H1 (cell line): ENCODE results near the gene BTNL2. TPM values are rescaled to one million over a fixed set of nuclear protein-coding genes. Genes with fewer than 3 reads are reported as not detected.

ENCODE experiments used
- CTCF ChIA-PET: fragments of 300-600 bp; sonication (Branson Sonifier 250); formaldehyde crosslinking; loops from one replicate; lab custom pipeline; 2021; ENCODE audit not compliant: partially characterized antibody; lab: Charles Lee
- POLR2A ChIA-PET: fragments of 300-600 bp; sonication (Branson Sonifier 250); formaldehyde crosslinking; loops from one replicate; lab custom pipeline; 2021; ENCODE audit warnings: inconsistent platforms; ENCODE audit not compliant: partially characterized antibody; lab: Charles Lee
- DNase-seq, 2 experiments: peaks; one replicate each; pipeline versions ENCODE4 v3.0.0 to v3.0.0-alpha.2; 2010 to 2022; ENCODE audit warnings: low spot score in 2 of 2, low read depth in 1 of 2, mixed read lengths in 1 of 2
- FAIRE-seq: peaks from 2 replicates; lab custom pipeline; 2011; peaks lifted over from hg19 to GRCh38; lab: Jason Lieb, UNC
- H2AFZ ChIP-seq: 2 replicates; pipeline ENCODE4 v1.8.1; 2012; ENCODE audit warnings: low read length, inconsistent platforms
- H2AK5ac ChIP-seq: 2 replicates; pipeline ENCODE4 v1.6.1; 2013; ENCODE audit warnings: low read depth, low read length
- H2BK120ac ChIP-seq: replicated peaks from 2 replicates; pipeline ENCODE3; 2013; ENCODE audit warnings: low read depth, low read length, inconsistent platforms
- H2BK12ac ChIP-seq: 2 replicates; pipeline ENCODE4 v1.6.1; 2013; ENCODE audit warnings: low read depth, low read length
- H2BK15ac ChIP-seq: 2 replicates; pipeline ENCODE4 v1.6.1; 2013; ENCODE audit warnings: low read length
- H2BK20ac ChIP-seq: 2 replicates; pipeline ENCODE4 v1.6.1; 2013; ENCODE audit warnings: low read length
- H2BK5ac ChIP-seq: 2 replicates; pipeline ENCODE4 v1.6.1; 2013; ENCODE audit warnings: low read depth, low read length
- H3K14ac ChIP-seq: 2 replicates; pipeline ENCODE4 v1.6.1; 2013; ENCODE audit warnings: inconsistent platforms; ENCODE audit not compliant: insufficient read length
- H3K18ac ChIP-seq: 2 replicates; pipeline ENCODE4 v1.6.1; 2013; ENCODE audit warnings: low read length; ENCODE audit errors: extremely low read depth
- H3K23ac ChIP-seq: 2 replicates; pipeline ENCODE4 v1.6.1; 2013; ENCODE audit warnings: inconsistent platforms; ENCODE audit not compliant: insufficient read length
- H3K23me2 ChIP-seq: 2 replicates; pipeline ENCODE4 v1.6.1; 2013; ENCODE audit warnings: low read depth, low read length
- H3K27ac ChIP-seq: 2 replicates; pipeline ENCODE4 v1.6.1; 2011; ENCODE audit warnings: low read depth, low read length, inconsistent platforms
- H3K27me3 ChIP-seq, 4 experiments: replicated peaks in 1 of 4; 1 replicate in 1 of 4; 2 replicates in 3 of 4; pipeline versions ENCODE4 v1.6.1 to v1.8.1; 2011 to 2013; ENCODE audit warnings: low read length in 3 of 4, mild to moderate bottlenecking in 3 of 4, inconsistent platforms in 2 of 4, mixed read lengths in 2 of 4, moderate library complexity in 1 of 4; ENCODE audit not compliant: control insufficient read depth in 3 of 4, insufficient read depth in 3 of 4; ENCODE audit errors: extremely low read depth in 1 of 4
- H3K36me3 ChIP-seq, 4 experiments: 2 replicates each; pipeline versions ENCODE4 v1.6.1 to v1.8.1; 2011 to 2013; ENCODE audit warnings: mild to moderate bottlenecking in 4 of 4, low read length in 3 of 4, moderate library complexity in 2 of 4, control low read depth in 1 of 4, inconsistent platforms in 1 of 4; ENCODE audit not compliant: insufficient read depth in 4 of 4, control insufficient read depth in 2 of 4
- H3K4ac ChIP-seq: replicated peaks from 2 replicates; pipeline ENCODE3; 2013; ENCODE audit warnings: low read length, low read depth, mixed read lengths, inconsistent platforms; ENCODE audit not compliant: insufficient read length
- H3K4me1 ChIP-seq, 4 experiments: replicated peaks in 1 of 4; 1 replicate in 1 of 4; 2 replicates in 3 of 4; pipeline versions ENCODE4 v1.6.1 to v1.8.1; 2011 to 2013; ENCODE audit warnings: low read length in 3 of 4, inconsistent platforms in 2 of 4, mixed read lengths in 1 of 4; ENCODE audit not compliant: insufficient read depth in 4 of 4, control insufficient read depth in 3 of 4
- H3K4me2 ChIP-seq, 2 experiments: 2 replicates each; pipeline versions ENCODE4 v1.6.1 to v1.8.1; 2011 to 2013; ENCODE audit warnings: low read depth in 2 of 2, low read length in 2 of 2, control low read depth in 1 of 2, inconsistent platforms in 1 of 2, mild to moderate bottlenecking in 1 of 2; ENCODE audit not compliant: insufficient read depth in 1 of 2
- H3K4me3 ChIP-seq, 4 experiments: fragments of 200-600, 300-600 bp in 1 of 4; sonication (generic), shearing (Covaris generic), sonication (Bioruptor Twin) in 1 of 4; 2 replicates each; pipeline versions ENCODE4 v1.5.1 to v1.8.1; 2011 to 2016; ENCODE audit warnings: low read length in 4 of 4, low read depth in 3 of 4, control low read depth in 2 of 4, inconsistent platforms in 2 of 4, mild to moderate bottlenecking in 2 of 4, mixed read lengths in 1 of 4, moderate library complexity in 1 of 4; ENCODE audit not compliant: insufficient read depth in 2 of 4; ENCODE audit errors: extremely low read depth in 1 of 4
- H3K56ac ChIP-seq: replicated peaks from 2 replicates; pipeline ENCODE3; 2013; ENCODE audit warnings: low read depth, mild to moderate bottlenecking, mixed read lengths, low read length, inconsistent platforms; ENCODE audit not compliant: insufficient read length
- H3K79me1 ChIP-seq: 2 replicates; pipeline ENCODE4 v1.6.1; 2013; ENCODE audit warnings: low read depth, low read length, control low read depth
- H3K79me2 ChIP-seq, 2 experiments: 2 replicates each; pipeline versions ENCODE4 v1.6.1 to v1.8.1; 2012 to 2013; ENCODE audit warnings: low read length in 2 of 2, mild to moderate bottlenecking in 2 of 2, inconsistent platforms in 1 of 2; ENCODE audit not compliant: insufficient read depth in 2 of 2, control insufficient read depth in 1 of 2
- H3K9ac ChIP-seq, 4 experiments: replicated peaks in 1 of 4; 1 replicate in 1 of 4; 2 replicates in 3 of 4; pipeline versions ENCODE4 v1.6.1 to v1.8.1; 2011 to 2013; ENCODE audit warnings: low read depth in 3 of 4, low read length in 3 of 4, control low read depth in 2 of 4, mild to moderate bottlenecking in 2 of 4, moderate library complexity in 2 of 4, inconsistent platforms in 1 of 4; ENCODE audit errors: extremely low read depth in 1 of 4
- H3K9me3 ChIP-seq, 2 experiments: 2 replicates each; pipeline versions ENCODE4 v1.6.1 to v1.8.1; 2012 to 2013; ENCODE audit warnings: mild to moderate bottlenecking in 2 of 2, moderate library complexity in 2 of 2, control low read depth in 1 of 2, inconsistent platforms in 1 of 2, low read depth in 1 of 2, low read length in 1 of 2, mixed read lengths in 1 of 2; ENCODE audit not compliant: insufficient read depth in 2 of 2
- H4K20me1 ChIP-seq, 2 experiments: replicated peaks in 1 of 2; 2 replicates each; pipeline versions ENCODE3 to v1.8.1; 2011 to 2013; ENCODE audit warnings: inconsistent platforms in 2 of 2, low read length in 2 of 2, mild to moderate bottlenecking in 1 of 2; ENCODE audit not compliant: insufficient read depth in 2 of 2, control insufficient read depth in 1 of 2
- H4K5ac ChIP-seq: 2 replicates; pipeline ENCODE4 v1.6.1; 2013; ENCODE audit warnings: low read length, low read depth, mixed read lengths, inconsistent platforms; ENCODE audit not compliant: insufficient read length
- H4K8ac ChIP-seq: 2 replicates; pipeline ENCODE4 v1.8.0; 2013; ENCODE audit warnings: mild to moderate bottlenecking, moderate library complexity, low read length, inconsistent platforms; ENCODE audit not compliant: insufficient read depth; ENCODE audit errors: extremely low read depth
- H4K91ac ChIP-seq: replicated peaks from 2 replicates; pipeline ENCODE3; 2013; ENCODE audit warnings: low read length, mixed read lengths, inconsistent platforms; ENCODE audit not compliant: insufficient read length
- CBX8 ChIP-seq: fragments of 300-800, 300-1000 bp; sonication (generic); IDR thresholded peaks from 2 replicates; pipeline ENCODE4 v1.7.1; 2016; ENCODE audit warnings: low read depth, low read length, borderline replicate concordance
- CTCF ChIP-seq, 3 experiments: IDR thresholded peaks; 1 replicate in 2 of 3; 2 replicates in 1 of 3; pipeline versions ENCODE4 v1.5.1 to v1.6.1; 2011; ENCODE audit warnings: low read length in 3 of 3, mild to moderate bottlenecking in 3 of 3, inconsistent platforms in 2 of 3, low read depth in 1 of 3, moderate library complexity in 1 of 3; ENCODE audit not compliant: insufficient read depth in 1 of 3; ENCODE audit errors: control extremely low read depth in 1 of 3
- EZH2 ChIP-seq: fragments of 200-600 bp; sonication (generic); IDR thresholded peaks from 2 replicates; pipeline ENCODE4 v1.7.1; 2012; ENCODE audit warnings: low read depth, mild to moderate bottlenecking, moderate library complexity, low read length, inconsistent platforms; ENCODE audit not compliant: severe bottlenecking
- FOSL1 ChIP-seq: IDR thresholded peaks from 2 replicates; pipeline ENCODE4 v1.6.1; 2011; ENCODE audit warnings: mild to moderate bottlenecking, low read depth, low read length, moderate library complexity; ENCODE audit not compliant: insufficient read depth
- HDAC6 ChIP-seq: IDR thresholded peaks from one replicate; pipeline ENCODE4 v1.7.1; 2012; ENCODE audit warnings: low read depth, mild to moderate bottlenecking, inconsistent platforms, low read length, moderate library complexity
- RNF2 ChIP-seq: fragments of 200-900, 300-1000 bp; sonication (generic); IDR thresholded peaks from 2 replicates; pipeline ENCODE4 v1.7.1; 2016; ENCODE audit warnings: borderline replicate concordance, low read depth, mild to moderate bottlenecking, antibody characterized with exemption, low read length; ENCODE audit not compliant: poor library complexity, severe bottlenecking; ENCODE audit errors: missing control alignments
- SIN3A ChIP-seq, 2 experiments: IDR thresholded peaks in 1 of 2; conservative IDR thresholded peaks in 1 of 2; 2 replicates each; pipeline ENCODE4 v1.6.1; 2011 to 2012; ENCODE audit warnings: low read length in 2 of 2, improper control_type of control experiment in 1 of 2, low read depth in 1 of 2, mild to moderate bottlenecking in 1 of 2
- TBP ChIP-seq: IDR thresholded peaks from 2 replicates; pipeline ENCODE4 v1.6.1; 2011; ENCODE audit warnings: low read depth, low read length, improper control_type of control experiment
- USF2 ChIP-seq: IDR thresholded peaks from 2 replicates; pipeline ENCODE4 v1.6.1; 2011; ENCODE audit warnings: low read length, improper control_type of control experiment
- WGBS, 2 experiments: shearing (Covaris generic) in 1 of 2; methylation state at CpG; one replicate each; pipeline versions ENCODE4 v1.1.6 to v1.1.7; 2013 to 2015; ENCODE audit warnings: low lambda C conversion rate in 2 of 2, mixed read lengths in 2 of 2, inconsistent platforms in 1 of 2, low coverage in 1 of 2, missing lambda C conversion rate in 1 of 2; ENCODE audit not compliant: insufficient replicate concordance in 2 of 2, insufficient coverage in 1 of 2, insufficient read length in 1 of 2; ENCODE audit errors: extremely low coverage in 1 of 2, missing lambda C conversion rate in 1 of 2; 5-methylcytosine and 5-hydroxymethylcytosine counted together
- polyA plus RNA-seq, 7 experiments: library from polyadenylated mRNA; depleted of rRNA in 3 of 7; stranded (reverse) in 5 of 7; unstranded in 2 of 7; fragments of >200 nt in 5 of 7; fragments of 200-250 nt in 2 of 7; gene quantifications; 1 replicate in 5 of 7; 2 replicates in 1 of 7; 4 replicates in 1 of 7; pipeline versions ENCODE4 v1.2.1 to v1.2.3, GENCODE V29; 2011 to 2013; ENCODE audit warnings: missing spikeins in 2 of 7, mixed read lengths in 2 of 7
- total RNA-seq: library from RNA; stranded (reverse); fragmentation: NEBNext Ultra II Directional; extraction: Animal tissue kit (Norgen Biotek cat#: 25700); gene quantifications from 2 replicates; pipeline ENCODE4 v1.2.1, GENCODE V29; 2021

BTNL2 gene
- total and polyA plus RNA-seq, 2 of the 8 experiments (the other 6 are each of a cell fraction or from before 2014, with no cell fraction given) = not detected

GRCh38 chr6:32353348-32353747 is 53.6 kb downstream of the BTNL2 start:
- Histone ChIP-seq H2BK5ac (no peak overlapping the region), H2BK12ac (no peak overlapping the region), H2AFZ (no peak overlapping the region), H3K79me2 (no peaks in the 10 kb centered on the region), H3K36me3 (no peaks in the 10 kb centered on the region), H3K9me3 (no peaks in the 10 kb centered on the region), H2BK15ac (no peak overlapping the region), H3K4me2 (no peak overlapping the region), H4K5ac (no peak overlapping the region), H3K27ac (no peak overlapping the region), H4K20me1 (no peaks in the 10 kb centered on the region), H3K4ac (no peak overlapping the region), H3K23me2 (no peaks in the 10 kb centered on the region), H2BK120ac (no peak overlapping the region), H3K4me1 (no peaks in the 10 kb centered on the region), H3K14ac (no peak overlapping the region)
- no peak for FAIRE-seq
- no peak for DNase-seq
- no peak for TF ChIP-seq FOSL1
- no peak for TF ChIP-seq CTCF (IDR thresholded peaks at IDR 0.05; ENCODE audit: control extremely low read depth in 1 of 3, insufficient read depth in 1 of 3, low read depth in 1 of 3, low read length in 3 of 3)
- TF ChIP-seq HDAC6 = no peak
- TF ChIP-seq USF2 = no peak
- no peak for TF ChIP-seq EZH2
- no peak for TF ChIP-seq SIN3A (conservative IDR thresholded peaks at IDR 0.05 in 1 of 2, IDR thresholded peaks at IDR 0.05 in 1 of 2; ENCODE audit: low read depth in 1 of 2, low read length in 2 of 2)
- TF ChIP-seq TBP = no peak
- TF ChIP-seq CBX8 = no peak
- TF ChIP-seq RNF2 = no peak
- TF ChIP-seq, all 59 proteins: peak for 0
- Histone ChIP-seq H3K79me1 (no peaks in the 10 kb centered on the region), H3K4me3 (no peak overlapping the region), H4K8ac (no peak overlapping the region), H3K18ac (no peak overlapping the region), H4K91ac (no peak overlapping the region), H3K23ac (no peak overlapping the region), H3K27me3 (no peaks in the 10 kb centered on the region), H3K9ac (no peak overlapping the region), H2BK20ac (no peak overlapping the region), H2AK5ac (no peak overlapping the region), H3K56ac (no peak overlapping the region)
- ChIA-PET CTCF (interaction anchor here (0.6 kb wide), 1 partner anchor 1233 kb away, joined by 3 read pairs; no protein-coding TSS in a partner anchor), POLR2A (no interaction called here)
- 85% methylated on average over 2 of the region's 2 CpGs; no CpG with 5 or more reads in 1 of the 2 experiments for WGBS, 2 experiments
